ENCODE data around the gene CAST.

Gene CAST

GRCh38 chr5:96663608-96664007, 1.4 kb downstream of the CAST start:
- in situ Hi-C loops (cut with HindIII; ENCODE audit: low sequenced_read_pairs) = no loop called here

GRCh38 chr5:96664669-96665068, 2.5 kb downstream of the CAST start:
- no peak for DNase-seq (ENCODE audit: low read depth)
- H3K4me3 ChIP-seq (ENCODE audit: low read depth, low read length) = peak overlapping the region; percentile 3
- in situ Hi-C loops (cut with HindIII; ENCODE audit: low sequenced_read_pairs) = loop anchor here (5.0 kb wide), 1 partner anchor 52 kb away; no protein-coding TSS in a partner anchor
- no peak for TF ChIP-seq CTCF (IDR thresholded peaks at IDR 0.05; ENCODE audit: low read depth, low read length, missing control alignments)

More at GRCh38 chr5:96663608-96664007, 1.4 kb downstream of the CAST start:
- TF ChIP-seq CTCF (IDR thresholded peaks at IDR 0.05; ENCODE audit: low read depth, low read length, missing control alignments) = no peak
- H3K4me3 ChIP-seq (ENCODE audit: low read depth, low read length) = peak overlapping the region; percentile 93
- DNase-seq (ENCODE audit: low read depth) = no peak

- in situ Hi-C loops (cut with HindIII; ENCODE audit: low sequenced_read_pairs) = loop anchor here (5.0 kb wide), 1 partner anchor 56 kb away; no protein-coding TSS in a partner anchor
- no peak for DNase-seq (ENCODE audit: low read depth)
- H3K4me3 ChIP-seq (ENCODE audit: low read depth, low read length) = no peak overlapping the region
- TF ChIP-seq CTCF (IDR thresholded peaks at IDR 0.05; ENCODE audit: low read depth, low read length, missing control alignments) = no peak
Observed at GRCh38 chr5:96668725-96669124, 6.5 kb downstream of the CAST start.

GRCh38 chr5:96669909-96670308, 7.7 kb downstream of the CAST start:
- H3K4me3 ChIP-seq (ENCODE audit: low read depth, low read length) = no peak overlapping the region
- no peak for TF ChIP-seq CTCF (IDR thresholded peaks at IDR 0.05; ENCODE audit: low read depth, low read length, missing control alignments)
- in situ Hi-C loops (cut with HindIII; ENCODE audit: low sequenced_read_pairs) = loop anchor here (5.0 kb wide), 1 partner anchor 58 kb away; no protein-coding TSS in a partner anchor
- no peak for DNase-seq (ENCODE audit: low read depth)

- DNase-seq (ENCODE audit: low read depth) = no peak
- H3K4me3 ChIP-seq (ENCODE audit: low read depth, low read length) = no peak overlapping the region
- in situ Hi-C loops (cut with HindIII; ENCODE audit: low sequenced_read_pairs) = no loop called here
- no peak for TF ChIP-seq CTCF (IDR thresholded peaks at IDR 0.05; ENCODE audit: low read depth, low read length, missing control alignments)
Observed at GRCh38 chr5:96671441-96671840, 9.3 kb downstream of the CAST start.

GRCh38 chr5:96673127-96673526, 11.0 kb downstream of the CAST start:
- no peak overlapping the region for H3K4me3 ChIP-seq (ENCODE audit: low read depth, low read length)
- in situ Hi-C loops (cut with HindIII; ENCODE audit: low sequenced_read_pairs) = no loop called here
- no peak for TF ChIP-seq CTCF (IDR thresholded peaks at IDR 0.05; ENCODE audit: low read depth, low read length, missing control alignments)
- DNase-seq (ENCODE audit: low read depth) = no peak
